OCI-LY7 (cell line): ENCODE results near the gene SPACDR. TPM values are rescaled to one million over a fixed set of nuclear protein-coding genes. Genes with fewer than 3 reads are reported as not detected.

Experiments used
- BruUV-seq: library from RNA; stranded (reverse); fragments of 400-500 nt; replicated peaks from 2 replicates; lab custom pipeline; 2021; lab: Mats Ljungman, UMichigan
- CTCF ChIA-PET: fragments of 300-600 bp; sonication (Branson Sonifier 250); formaldehyde crosslinking; loops from one replicate; lab custom pipeline; 2022; ENCODE audit warnings: antibody characterized with exemption; ENCODE audit not compliant: unreplicated experiment; lab: Charles Lee
- POLR2A ChIA-PET: fragments of 300-600 bp; sonication (Branson Sonifier 250); formaldehyde crosslinking; loops from one replicate; lab custom pipeline; 2022; ENCODE audit warnings: antibody characterized with exemption; lab: Charles Lee
- DNase-seq: peaks from one replicate; pipeline ENCODE4 v3.0.0-alpha.2; 2015; ENCODE audit warnings: low spot score
- H2AFZ ChIP-seq: fragments of 200-600 bp; sonication (generic), shearing (Covaris generic); 2 replicates; pipeline ENCODE4 v1.6.1; 2014; ENCODE audit warnings: mild to moderate bottlenecking, antibody characterized with exemption, low read length, moderate library complexity
- H3K27ac ChIP-seq: fragments of 200-600 bp; sonication (generic); 2 replicates; pipeline ENCODE4 v1.5.1; 2014; ENCODE audit warnings: mixed run types, low read depth, mild to moderate bottlenecking, moderate library complexity, low read length, inconsistent platforms; ENCODE audit not compliant: poor library complexity, severe bottlenecking
- H3K36me3 ChIP-seq: fragments of 200-600 bp; sonication (generic); 2 replicates; pipeline ENCODE4 v1.6.1; 2014; ENCODE audit warnings: mild to moderate bottlenecking, antibody characterized with exemption, low read length, moderate library complexity, mixed read lengths; ENCODE audit not compliant: insufficient read depth
- H3K4me1 ChIP-seq: fragments of 200-600 bp; sonication (generic); 2 replicates; pipeline ENCODE4 v1.5.1; 2014; ENCODE audit warnings: mild to moderate bottlenecking, low read length; ENCODE audit not compliant: insufficient read depth, poor library complexity, severe bottlenecking
- H3K4me2 ChIP-seq: fragments of 200-600 bp; sonication (generic); 2 replicates; pipeline ENCODE4 v1.6.1; 2014; ENCODE audit warnings: mild to moderate bottlenecking, low read length
- H3K4me3 ChIP-seq: fragments of 200-600 bp; sonication (generic); 2 replicates; pipeline ENCODE4 v1.5.1; 2014; ENCODE audit warnings: mild to moderate bottlenecking, low read depth, low read length; ENCODE audit not compliant: poor library complexity, severe bottlenecking
- H3K79me2 ChIP-seq: fragments of 200-600 bp; sonication (generic); 2 replicates; pipeline ENCODE4 v1.6.1; 2016; ENCODE audit warnings: low read depth, mild to moderate bottlenecking, low read length, moderate library complexity, mixed read lengths; ENCODE audit not compliant: insufficient read depth
- H3K9me2 ChIP-seq: fragments of 200-600 bp; sonication (generic); 2 replicates; pipeline ENCODE4 v1.6.1; 2016; ENCODE audit warnings: mild to moderate bottlenecking, low read length, mixed read lengths; ENCODE audit not compliant: insufficient read depth
- H3K9me3 ChIP-seq: fragments of 200-600 bp; sonication (generic); 2 replicates; pipeline ENCODE4 v1.6.1; 2014; ENCODE audit warnings: mild to moderate bottlenecking, mixed run types, low read length, mixed read lengths
- H4K20me1 ChIP-seq: fragments of 200-600 bp; sonication (generic); 2 replicates; pipeline ENCODE4 v1.6.1; 2014; ENCODE audit warnings: mild to moderate bottlenecking, antibody characterized with exemption, low read length, moderate library complexity, mixed read lengths; ENCODE audit not compliant: insufficient read depth
- CTCF ChIP-seq: fragments of 200-600 bp; sonication (generic); conservative IDR thresholded peaks from 2 replicates; pipeline ENCODE4 v1.5.1; 2014; ENCODE audit warnings: mild to moderate bottlenecking, antibody characterized with exemption, low read length, moderate library complexity, mixed read lengths
- EZH2phosphoT487 ChIP-seq: fragments of 200-600 bp; sonication (generic); IDR thresholded peaks from 2 replicates; pipeline ENCODE4 v1.6.1; 2018; ENCODE audit warnings: low read depth, borderline replicate concordance, mild to moderate bottlenecking, mixed run types, antibody characterized with exemption, low read length, moderate library complexity, mixed read lengths
- intact Hi-C: fragments of 100-400 bp; cut with micrococcal nuclease; formaldehyde crosslinking; loops from one replicate; pipeline ENCODE4 v1.10.0; 2022; ENCODE audit not compliant: unreplicated experiment
- total RNA-seq, 2 experiments: library from RNA; depleted of rRNA in 1 of 2; stranded (reverse); fragments of >200 nt in 1 of 2; shearing (Covaris generic) in 1 of 2; gene quantifications; 2 replicates each; pipeline ENCODE4 v1.2.3, GENCODE V29; 2014 to 2022

SPACDR gene
- total RNA-seq, 2 experiments from 2014 or later: 1.6 to 2.4 TPM

GRCh38 chr7:100427762-100428198 lies 36.3 kb downstream of the SPACDR start:
- H3K4me2 ChIP-seq: peak overlapping the region; percentile 96
- ChIA-PET POLR2A (interaction anchor here (0.7 to 2.0 kb wide), 9 partner anchors 8 to 157 kb away, joined by 3 to 8 read pairs (median 4); no protein-coding TSS in a partner anchor), CTCF (no interaction called here)
- H3K27ac ChIP-seq: peak overlapping the region; percentile 93
- no peaks in the 10 kb centered on the region for H3K9me2 ChIP-seq
- H2AFZ ChIP-seq: peak overlapping the region; percentile 76
- H3K4me1 ChIP-seq: peaks cover 36% of the 10 kb centered on the region
- H3K36me3 ChIP-seq: peaks cover 26% of the 10 kb centered on the region
- peaks cover 9% of the 10 kb centered on the region; the same call in 1 of the 2 replicates for H4K20me1 ChIP-seq
- peaks cover 29% of the 10 kb centered on the region for H3K79me2 ChIP-seq
- TF ChIP-seq CTCF (no peak), EZH2phosphoT487 (no peak)
- no TSS peak for BruUV-seq
- no peak for DNase-seq
- H3K4me3 ChIP-seq: peak overlapping the region; percentile 91
- intact Hi-C loops: no loop called here
- no peaks in the 10 kb centered on the region for H3K9me3 ChIP-seq

GRCh38 chr7:100426516-100426915 lies 37.5 kb downstream of the SPACDR start:
- Histone ChIP-seq H3K4me1 (peaks cover 24% of the 10 kb centered on the region), H3K4me2 (no peak overlapping the region), H3K9me2 (no peaks in the 10 kb centered on the region), H2AFZ (no peak overlapping the region), H3K9me3 (no peaks in the 10 kb centered on the region), H3K36me3 (peaks cover 13% of the 10 kb centered on the region), H4K20me1 (peaks cover 6% of the 10 kb centered on the region; the same call in 1 of the 2 replicates), H3K79me2 (peaks cover 18% of the 10 kb centered on the region), H3K27ac (no peak overlapping the region), H3K4me3 (no peak overlapping the region)
- TF ChIP-seq EZH2phosphoT487: no peak
- no peak for DNase-seq
- intact Hi-C loops: no loop called here
- ChIA-PET CTCF (no interaction called here), POLR2A (interaction anchor here (0.7 kb wide), 1 partner anchor 120 kb away, joined by 3 read pairs; no protein-coding TSS in a partner anchor)
- no TSS peak for BruUV-seq

GRCh38 chr7:100425347-100425746 lies 38.7 kb downstream of the SPACDR start:
- TF ChIP-seq EZH2phosphoT487 (no peak), CTCF (no peak)
- no peak for DNase-seq
- ChIA-PET POLR2A (interaction anchor here (0.6 kb wide), 2 partner anchors 31 to 223 kb away, joined by 3 to 4 read pairs; no protein-coding TSS in a partner anchor), CTCF (no interaction called here)
- Histone ChIP-seq H3K9me2 (no peaks in the 10 kb centered on the region), H3K79me2 (peaks cover 6% of the 10 kb centered on the region; the same call in 1 of the 2 replicates), H4K20me1 (no peaks in the 10 kb centered on the region), H3K4me1 (peaks cover 12% of the 10 kb centered on the region), H3K9me3 (no peaks in the 10 kb centered on the region), H3K27ac (no peak overlapping the region), H2AFZ (no peak overlapping the region), H3K4me3 (no peak overlapping the region), H3K4me2 (no peak overlapping the region), H3K36me3 (peaks cover 2% of the 10 kb centered on the region; the same call in 1 of the 2 replicates)
- intact Hi-C loops: no loop called here
- BruUV-seq: no TSS peak
